ENCODE data around the gene BSN. TPM values are rescaled to one million over a fixed set of nuclear protein-coding genes. Genes with fewer than 3 reads are reported as not detected.

Gene BSN
- polyA plus RNA-seq, 2 of the 4 experiments (the other 2 are of a cell fraction) = 0.04 to 0.08 TPM

DNA sequence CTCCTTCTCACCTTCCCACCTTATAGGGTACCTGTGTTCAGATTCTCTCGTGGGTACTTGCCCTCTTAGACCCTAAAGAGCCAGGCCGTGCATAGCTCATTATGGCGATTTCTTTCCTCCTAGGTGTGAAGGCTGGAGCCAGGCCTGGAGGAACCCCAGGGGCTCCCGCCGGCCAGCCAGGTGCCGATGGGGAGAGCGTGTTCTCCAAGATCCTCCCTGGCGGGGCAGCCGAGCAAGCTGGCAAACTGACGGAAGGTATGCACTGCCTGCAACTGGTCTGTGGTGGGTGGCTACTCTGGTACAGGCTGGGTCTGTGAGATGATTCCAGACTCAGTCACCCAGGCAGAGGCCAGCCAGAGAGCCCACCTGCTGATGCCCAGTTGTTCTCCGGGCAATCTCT lies 110.0 kb downstream of the BSN start:
- no peak for FAIRE-seq
- CTCF ChIA-PET = interaction anchor here (1.2 to 5.2 kb wide), 4 partner anchors 8 to 125 kb away, joined by 3 to 29 read pairs (median 8); no protein-coding TSS in a partner anchor
- POLR2A ChIA-PET = no interaction called here
- TF ChIP-seq TFCP2L1 (CRISPR knock-in tag; IDR thresholded peaks at IDR 0.05) (no peak), PBX3 (IDR thresholded peaks at IDR 0.05) (no peak), CEBPB (IDR thresholded peaks at IDR 0.05) (no peak), NR3C1 (IDR thresholded peaks at IDR 0.05) (no peak), EHF (CRISPR knock-in tag; IDR thresholded peaks at IDR 0.05) (no peak), ESRRA (IDR thresholded peaks at IDR 0.05; ENCODE audit: borderline replicate concordance, low read length) (no peak), CBX2 (IDR thresholded peaks at IDR 0.05; ENCODE audit: borderline replicate concordance, low read depth) (no peak), FOSB (CRISPR knock-in tag; IDR thresholded peaks at IDR 0.05) (no peak), EP300 (IDR thresholded peaks at IDR 0.05) (no peak), FOSL2 (IDR thresholded peaks at IDR 0.05) (no peak), FOSL2 (CRISPR knock-in tag; IDR thresholded peaks at IDR 0.05) (no peak)
- Histone ChIP-seq H3K4me1 (peaks cover 18% of the 10 kb centered on the region), H3K9me3 (no peaks in the 10 kb centered on the region), H3K4me2 (no peak overlapping the region), H3K4me3 (no peak overlapping the region), H3K27ac (no peak overlapping the region)
- DNase-seq (ENCODE audit: low read depth in 1 of 2, low spot score in 1 of 2) = no peak
- ATAC-seq = no peak
- WGBS (ENCODE audit: missing lambda C conversion rate) = 70% methylated on average over 4 of the region's 11 CpGs

DNA sequence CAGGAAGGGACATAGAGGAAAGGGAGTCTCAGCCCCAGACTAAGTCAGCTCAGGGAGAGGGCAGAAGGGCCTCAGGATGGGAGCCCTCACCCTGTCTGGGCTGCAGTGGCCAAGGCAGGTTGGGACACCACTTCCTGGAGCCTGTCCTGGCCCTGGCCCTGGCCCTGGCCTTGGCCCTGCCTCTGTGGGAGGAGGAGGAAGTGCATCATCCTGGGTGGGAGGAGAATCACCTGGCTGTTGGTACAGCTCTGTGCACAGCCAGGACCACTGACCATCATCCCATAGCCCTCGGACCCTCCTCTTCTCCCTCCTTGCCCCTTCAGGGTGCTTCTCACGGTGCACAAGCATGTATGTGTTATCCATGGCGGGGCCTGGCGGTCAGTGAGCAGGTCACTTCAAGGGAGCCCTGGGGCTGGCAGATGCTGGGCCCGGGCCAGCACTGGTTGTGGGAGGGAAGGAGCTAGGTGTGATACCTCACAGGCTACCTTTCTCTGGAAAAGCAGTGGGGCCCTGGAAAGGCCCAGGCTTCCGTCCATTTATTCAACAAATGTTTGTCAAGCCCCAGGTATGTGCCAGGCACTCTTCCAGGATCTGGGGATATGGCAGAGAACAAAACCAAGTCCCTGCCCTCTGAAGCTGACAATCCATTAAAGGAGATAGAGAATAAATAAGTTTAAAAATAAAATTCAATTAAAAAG lies 111.7 kb downstream of the BSN start:
- FAIRE-seq (no peak), DNase-seq (ENCODE audit: low read depth in 1 of 2, low spot score in 1 of 2) (no peak), ATAC-seq (peak in 1 of 2 experiments; percentile 12; a peak in 1 of 6 replicates)
- ChIA-PET CTCF (interaction anchor here (1.0 to 2.9 kb wide), 2 partner anchors 13 to 126 kb away, joined by 3 to 26 read pairs; no protein-coding TSS in a partner anchor), POLR2A (no interaction called here)
- Histone ChIP-seq H3K4me1 (peaks cover 21% of the 10 kb centered on the region), H3K9me3 (no peaks in the 10 kb centered on the region), H3K4me3 (no peak overlapping the region), H3K27ac (no peak overlapping the region), H3K4me2 (no peak overlapping the region)
- no peak for TF ChIP-seq ZNF302 (CRISPR knock-in tag; IDR thresholded peaks at IDR 0.05)
- TF ChIP-seq MAZ (IDR thresholded peaks at IDR 0.05; ENCODE audit: borderline replicate concordance, low read depth, low read length) = no peak
- no peak for TF ChIP-seq JUNB (IDR thresholded peaks at IDR 0.05)
- no peak for TF ChIP-seq RAD21 (conservative IDR thresholded peaks at IDR 0.05 in 1 of 2, IDR thresholded peaks at IDR 0.05 in 1 of 2)
- no peak for TF ChIP-seq ZC3H11A (IDR thresholded peaks at IDR 0.05)
- no peak for TF ChIP-seq CBX8 (IDR thresholded peaks at IDR 0.05)
- TF ChIP-seq RARB (CRISPR knock-in tag; IDR thresholded peaks at IDR 0.05) = no peak
- TF ChIP-seq EHF (CRISPR knock-in tag; IDR thresholded peaks at IDR 0.05) = no peak
- no peak for TF ChIP-seq PBX3 (IDR thresholded peaks at IDR 0.05)
- no peak for TF ChIP-seq ZSCAN20 (CRISPR knock-in tag; IDR thresholded peaks at IDR 0.05)
- no peak for TF ChIP-seq KDM1A (IDR thresholded peaks at IDR 0.05; ENCODE audit: low read depth)
- no peak for TF ChIP-seq RCOR1 (IDR thresholded peaks at IDR 0.05; ENCODE audit: low read depth, low read length)
- TF ChIP-seq, protein P1, sequence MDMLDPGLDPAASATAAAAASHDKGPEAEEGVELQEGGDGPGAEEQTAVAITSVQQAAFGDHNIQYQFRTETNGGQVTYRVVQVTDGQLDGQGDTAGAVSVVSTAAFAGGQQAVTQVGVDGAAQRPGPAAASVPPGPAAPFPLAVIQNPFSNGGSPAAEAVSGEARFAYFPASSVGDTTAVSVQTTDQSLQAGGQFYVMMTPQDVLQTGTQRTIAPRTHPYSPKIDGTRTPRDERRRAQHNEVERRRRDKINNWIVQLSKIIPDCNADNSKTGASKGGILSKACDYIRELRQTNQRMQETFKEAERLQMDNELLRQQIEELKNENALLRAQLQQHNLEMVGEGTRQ (IDR thresholded peaks at IDR 0.05) = no peak
- TF ChIP-seq ZFP36 (IDR thresholded peaks at IDR 0.05; ENCODE audit: borderline replicate concordance, partially characterized antibody) = no peak
- TF ChIP-seq SREBF2 (IDR thresholded peaks at IDR 0.05) = no peak
- WGBS (ENCODE audit: missing lambda C conversion rate) = 77% methylated on average over 4 of the region's 6 CpGs
